ENCODE measurements around the gene REM1.
"Not testable (repeated sequence)": the region's sequence is repeated elsewhere in the genome, so short reads cannot be mapped to it uniquely, and the experiment has no call there.

Gene REM1, protein sequence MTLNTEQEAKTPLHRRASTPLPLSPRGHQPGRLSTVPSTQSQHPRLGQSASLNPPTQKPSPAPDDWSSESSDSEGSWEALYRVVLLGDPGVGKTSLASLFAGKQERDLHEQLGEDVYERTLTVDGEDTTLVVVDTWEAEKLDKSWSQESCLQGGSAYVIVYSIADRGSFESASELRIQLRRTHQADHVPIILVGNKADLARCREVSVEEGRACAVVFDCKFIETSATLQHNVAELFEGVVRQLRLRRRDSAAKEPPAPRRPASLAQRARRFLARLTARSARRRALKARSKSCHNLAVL

DNA sequence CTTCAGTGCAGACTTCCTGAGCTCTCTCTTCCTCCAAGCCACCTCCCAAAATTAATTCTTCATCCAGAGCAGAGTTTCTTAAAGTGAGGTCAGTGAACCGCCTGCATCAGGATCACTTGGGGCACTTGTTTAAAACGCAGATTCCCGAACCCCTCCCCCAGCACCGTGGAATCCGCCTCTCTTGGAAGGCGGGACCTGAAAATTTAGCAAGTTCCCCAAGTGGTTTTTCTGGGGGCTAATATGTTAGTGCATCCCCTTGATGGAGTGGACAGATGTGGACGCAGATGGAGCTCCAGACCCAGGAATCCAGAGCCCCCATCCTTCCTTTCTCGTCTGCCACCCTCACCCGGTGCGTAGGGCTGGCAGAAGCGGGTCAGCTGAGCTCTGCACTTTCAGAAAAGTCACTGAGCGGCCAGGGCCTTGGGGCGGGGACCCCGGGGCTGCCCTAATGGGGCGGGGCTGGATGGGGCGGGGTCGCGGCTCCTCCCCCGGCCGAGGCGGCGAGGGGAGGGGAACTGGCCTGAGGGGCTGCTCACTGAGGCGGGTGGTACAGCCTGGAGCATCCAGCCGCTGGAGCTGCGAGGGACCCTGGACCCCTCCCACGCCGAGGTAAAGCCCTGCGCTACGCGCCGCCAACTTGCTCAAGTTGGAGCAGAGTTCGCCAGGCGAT, at the start of gene REM1, which contains the start of gene DEFB124:
Gene REM1, plus strand, starts transcription at position 531 of the 670 bp plus-strand sequence. CDS start 1,158 bp downstream, outside the sequence.
Gene DEFB124, minus strand, starts transcription at position 370 of the 670 bp plus-strand sequence. CDS start 2,114 bp downstream, outside the sequence.
- DNase-seq: no peak

GRCh38 chr20:31425797-31426196, 49.3 kb upstream of the REM1 start:
- DNase-seq: no peak

DNA sequence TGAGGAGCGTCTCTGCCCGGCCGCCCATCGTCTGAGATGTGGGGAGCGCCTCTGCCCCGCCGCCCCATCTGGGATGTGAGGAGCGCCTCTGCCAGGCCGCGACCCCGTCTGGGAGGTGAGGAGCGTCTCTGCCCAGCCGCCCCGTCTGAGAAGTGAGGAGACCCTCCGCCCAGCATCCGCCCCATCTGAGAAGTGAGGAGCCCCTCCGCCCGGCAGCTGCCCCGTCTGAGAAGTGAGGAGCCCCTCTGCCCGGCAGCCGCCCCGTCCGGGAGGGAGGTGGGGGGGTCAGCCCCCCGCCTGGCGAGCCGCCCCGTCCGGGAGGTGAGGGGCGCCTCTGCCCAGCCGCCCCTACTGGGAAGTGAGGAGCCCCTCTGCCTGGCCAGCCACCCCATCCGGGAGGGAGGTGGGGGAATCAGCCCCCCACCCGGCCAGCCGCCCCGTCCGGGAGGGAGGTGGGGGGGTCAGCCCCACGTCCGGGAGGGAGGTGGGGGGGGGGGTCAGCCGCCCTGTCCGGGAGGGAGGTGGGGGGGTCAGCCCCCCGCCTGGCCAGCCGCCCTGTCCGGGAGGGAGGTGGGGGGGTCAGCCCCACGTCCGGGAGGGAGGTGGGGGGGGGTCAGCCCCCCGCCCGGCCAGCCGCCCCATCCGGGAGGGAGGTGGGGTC, 48.1 kb upstream of the REM1 start:
- DNase-seq: not testable (repeated sequence)

DNA sequence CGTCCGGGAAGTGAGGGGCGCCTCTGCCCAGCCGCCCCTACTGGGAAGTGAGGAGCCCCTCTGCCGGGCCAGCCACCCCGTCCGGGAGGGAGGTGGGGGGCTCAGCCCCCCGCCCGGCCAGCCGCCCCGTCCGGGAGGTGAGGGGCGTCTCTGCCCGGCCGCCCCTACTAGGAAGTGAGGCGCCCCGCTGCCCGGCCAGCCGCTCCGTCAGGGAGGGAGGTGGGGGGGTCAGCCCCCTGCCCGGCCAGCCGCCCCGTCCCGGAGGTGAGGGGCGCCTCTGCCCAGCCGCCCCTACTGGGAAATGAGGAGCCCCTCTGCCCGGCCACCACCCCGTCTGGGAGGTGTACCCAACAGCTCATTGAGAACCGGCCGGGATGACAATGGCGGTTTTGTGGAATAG, 47.5 kb upstream of the REM1 start:
- not testable (repeated sequence) for DNase-seq

DNA sequence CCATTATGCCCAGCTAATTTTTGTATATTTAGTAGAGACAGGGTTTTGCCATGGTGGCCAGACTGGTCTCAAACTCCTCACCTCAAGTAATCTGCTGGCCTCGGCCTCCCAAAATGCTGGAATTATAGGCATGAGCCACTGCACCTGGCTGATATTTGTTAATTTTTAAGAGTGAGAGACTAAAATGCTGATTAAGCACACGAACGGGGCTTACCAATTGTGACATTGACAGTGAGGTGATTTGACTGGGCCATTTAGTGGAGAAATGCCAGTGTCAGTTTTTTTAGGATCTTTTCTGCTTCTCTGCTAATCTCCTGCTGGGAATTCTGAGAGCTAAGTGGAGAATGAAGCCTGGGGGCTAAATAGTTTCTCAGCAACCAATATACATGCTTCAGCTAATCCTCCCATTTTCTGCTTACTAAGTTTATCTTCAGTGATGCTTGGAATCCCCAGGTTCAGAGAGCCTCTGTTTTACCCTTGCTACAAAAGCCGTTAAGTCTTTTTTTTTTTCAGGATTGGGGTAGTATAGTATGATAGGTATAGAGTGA, 44.4 kb upstream of the REM1 start:
- no peak for DNase-seq

DNA sequence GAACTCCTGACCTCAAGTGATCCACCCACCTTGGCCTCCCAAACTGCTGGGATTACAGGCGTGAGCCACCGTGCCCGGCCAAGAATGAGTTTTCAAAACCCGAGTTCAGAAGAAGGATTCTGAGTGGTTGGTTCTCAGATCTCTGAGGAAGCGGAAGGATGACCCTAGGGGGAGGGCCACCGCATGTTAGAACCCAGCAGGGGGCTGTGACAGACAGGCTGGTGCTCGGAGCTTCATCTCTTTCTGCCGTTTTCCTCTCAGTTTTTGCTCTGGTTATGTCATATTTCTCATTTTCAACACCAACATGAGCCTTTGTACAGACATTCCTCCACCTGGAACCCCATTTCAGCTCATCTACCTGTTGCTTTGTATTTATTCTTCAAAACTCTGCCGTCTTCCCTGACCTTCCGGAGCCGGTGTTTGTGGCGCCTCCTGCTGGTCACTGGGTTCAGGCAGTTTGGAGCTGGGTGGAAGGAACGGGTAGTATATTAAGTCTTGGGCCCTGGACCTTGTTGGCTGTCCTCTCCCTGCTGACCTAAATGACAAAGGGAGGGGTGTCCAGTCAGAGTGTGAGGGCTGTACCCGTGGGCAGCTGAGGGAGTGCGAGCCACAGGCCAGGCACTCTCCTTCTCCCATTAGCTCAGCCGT, 35.0 kb upstream of the REM1 start, which contains the start of gene DEFB123:
Gene DEFB123, plus strand, starts transcription at position 621 of the 648 bp plus-strand sequence. CDS start 67 bp downstream, outside the sequence.
- no peak for DNase-seq

- DNase-seq: no peak
These were observed 28.8 kb upstream of the REM1 start for GRCh38 chr20:31446084-31446819.

DNA sequence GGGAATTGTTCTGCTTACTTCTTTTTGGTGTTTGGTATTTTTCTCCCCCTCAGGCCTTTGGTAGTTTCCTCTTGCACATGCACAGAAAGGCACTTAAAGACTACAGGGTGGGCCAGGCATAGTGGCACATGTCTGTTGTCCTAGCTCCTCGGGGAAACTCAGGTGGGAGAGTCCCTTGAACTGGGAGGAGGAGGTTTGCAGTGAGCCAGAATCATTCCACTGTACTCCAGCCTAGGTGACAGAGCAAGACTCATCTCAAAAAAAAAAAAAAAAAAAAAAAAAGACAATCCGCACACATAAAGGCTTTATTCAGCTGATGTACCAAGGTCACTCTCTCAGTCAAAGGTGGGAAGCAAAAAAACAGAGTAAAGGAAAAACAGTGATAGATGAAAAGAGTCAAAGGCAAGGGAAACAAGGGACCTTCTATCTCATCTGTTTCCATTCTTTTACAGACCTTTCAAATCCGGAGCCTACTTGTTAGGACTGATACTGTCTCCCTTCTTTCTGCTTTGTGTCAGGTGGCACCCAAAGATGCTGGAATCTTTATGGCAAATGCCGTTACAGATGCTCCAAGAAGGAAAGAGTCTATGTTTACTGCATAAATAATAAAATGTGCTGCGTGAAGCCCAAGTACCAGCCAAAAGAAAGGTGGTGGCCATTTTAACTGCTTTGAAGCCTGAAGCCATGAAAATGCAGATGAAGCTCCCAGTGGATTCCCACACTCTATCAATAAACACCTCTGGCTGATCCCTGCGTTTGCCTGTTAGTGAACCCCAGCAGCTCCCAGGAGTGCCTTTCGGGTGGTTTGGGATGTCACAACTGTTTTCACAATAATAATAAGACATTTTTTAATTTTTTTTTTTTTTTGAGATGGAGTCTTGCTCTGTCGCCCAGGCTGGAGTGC, 25.3 kb upstream of the REM1 start:
- DNase-seq: no peak

GRCh38 chr20:31452575-31452974, 22.5 kb upstream of the REM1 start:
- DNase-seq: no peak

- DNase-seq: no peak
These were observed 20.7 kb upstream of the REM1 start for GRCh38 chr20:31454361-31454760.

GRCh38 chr20:31470946-31471345, 4.1 kb upstream of the REM1 start:
- DNase-seq: not testable (repeated sequence)

DNA sequence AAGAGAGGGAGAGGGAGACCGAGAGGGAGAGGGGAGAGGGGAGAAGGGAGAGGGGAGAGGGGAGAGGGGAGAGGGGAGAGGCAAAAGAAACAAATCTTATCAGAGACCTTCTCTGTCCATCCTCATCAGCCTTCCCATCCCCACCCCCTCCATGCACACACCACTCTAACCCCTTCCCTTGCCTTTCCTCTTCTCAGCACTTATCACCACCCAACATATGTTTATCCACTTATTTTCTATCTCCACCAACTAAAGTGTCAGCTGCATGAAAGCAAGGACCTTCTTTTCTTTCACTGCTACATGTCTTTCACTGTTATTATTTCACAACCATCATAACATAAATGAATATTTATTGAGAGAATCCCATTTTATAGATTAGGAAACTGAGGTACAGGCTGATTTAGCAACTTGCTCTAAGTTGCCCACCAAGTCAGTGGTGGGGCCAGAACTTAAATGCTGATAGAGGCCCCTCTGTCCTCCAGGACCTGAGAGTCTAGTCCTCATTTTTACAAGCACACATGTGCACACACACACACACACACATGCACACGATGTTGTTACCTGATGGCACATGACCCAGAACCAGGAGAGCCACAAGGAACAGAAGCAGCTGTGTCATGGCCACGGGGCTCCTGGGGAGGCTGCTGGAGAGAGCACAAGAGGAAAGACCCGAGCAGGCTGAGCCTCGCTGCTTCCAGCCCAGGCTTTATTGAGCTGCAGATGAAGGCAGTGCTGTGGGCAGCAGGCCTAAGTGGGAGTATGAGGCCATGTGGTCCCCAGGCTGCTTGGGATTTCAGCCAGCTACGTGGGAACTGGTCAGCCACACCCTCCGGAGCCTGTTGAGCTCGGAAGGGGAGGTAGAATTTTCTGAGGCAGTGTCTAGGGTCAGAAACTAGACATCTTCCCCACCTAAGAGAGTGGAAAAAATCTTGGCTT, 2.4 kb upstream of the REM1 start:
- no peak for DNase-seq

DNA sequence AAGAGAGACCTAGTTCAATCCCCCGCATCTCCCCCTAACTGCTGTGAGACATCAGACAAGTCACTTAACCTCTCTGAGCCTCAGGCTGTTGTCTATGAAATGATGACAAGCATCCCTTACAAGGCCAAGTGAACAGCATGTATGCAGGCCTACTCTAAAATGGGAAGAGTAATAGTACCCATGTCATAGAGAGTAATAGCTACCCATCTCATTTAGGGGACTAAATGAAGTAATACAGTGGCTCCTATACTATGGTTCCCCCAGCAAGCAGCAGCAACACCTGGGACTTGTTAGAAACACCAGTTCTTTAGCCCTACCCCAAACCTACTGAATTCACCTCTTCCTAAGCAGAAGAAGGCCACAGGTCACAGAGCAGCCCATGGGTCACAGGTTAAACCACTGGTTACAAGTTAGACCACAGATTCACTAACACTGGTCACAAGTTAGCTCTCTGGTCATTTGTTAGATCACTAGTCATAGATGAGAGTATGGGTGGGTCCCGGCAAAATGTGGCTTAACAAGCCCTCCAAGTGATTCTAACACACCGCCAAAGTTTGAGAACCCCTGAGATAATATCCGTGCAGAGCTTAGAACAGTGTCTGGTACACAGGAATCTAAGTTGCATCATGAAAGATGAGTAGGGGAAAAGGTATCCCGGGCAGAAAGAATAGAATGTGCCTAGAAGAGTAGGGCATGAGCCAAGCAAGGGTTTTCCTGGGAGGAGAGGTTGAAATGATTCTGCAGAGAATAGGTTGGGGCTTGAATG, 1.6 kb upstream of the REM1 start:
- DNase-seq: no peak

- no peak for DNase-seq
These were observed 1.0 kb upstream of the REM1 start for GRCh38 chr20:31474097-31474436.

DNA sequence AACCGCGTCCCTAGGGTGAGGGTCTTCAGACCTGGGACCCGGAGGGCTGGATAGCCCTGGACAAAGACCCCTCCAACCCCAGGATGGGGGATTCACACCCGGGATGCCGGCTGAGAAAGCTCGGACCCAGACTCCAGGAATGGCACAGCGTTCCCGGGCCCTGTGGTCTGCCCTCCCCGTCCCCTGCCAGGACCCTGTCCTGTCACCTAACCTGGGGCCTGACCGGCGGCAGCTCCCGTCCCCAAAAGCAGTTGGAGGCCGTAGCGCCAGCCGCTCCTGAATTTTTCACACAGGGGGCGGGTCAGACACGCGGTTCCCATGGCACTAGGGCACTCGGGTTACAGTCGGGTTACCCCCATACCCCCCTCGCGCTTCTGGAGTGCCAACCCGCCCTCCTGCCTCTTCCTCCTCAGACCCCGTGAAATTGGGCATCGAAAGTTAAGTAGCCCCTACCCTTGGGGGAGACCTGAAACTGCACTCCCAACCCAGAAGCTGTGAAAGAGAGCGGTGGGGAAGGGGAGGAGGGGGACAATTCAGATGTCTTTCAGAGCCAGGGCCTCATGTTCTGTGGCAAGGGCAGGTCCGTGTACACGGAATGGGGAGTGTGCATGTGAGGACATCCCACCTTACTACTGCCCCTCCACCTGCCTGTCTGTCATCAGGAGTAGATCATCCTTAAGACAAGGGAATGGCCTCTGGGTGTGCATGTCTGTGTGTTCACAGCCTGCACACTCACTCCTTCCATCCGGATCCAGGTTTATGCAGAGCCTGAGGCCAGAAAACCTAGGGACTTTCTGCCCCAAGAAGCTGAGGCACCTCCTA, 595 bp downstream of the REM1 start:
- DNase-seq: no peak

DNA sequence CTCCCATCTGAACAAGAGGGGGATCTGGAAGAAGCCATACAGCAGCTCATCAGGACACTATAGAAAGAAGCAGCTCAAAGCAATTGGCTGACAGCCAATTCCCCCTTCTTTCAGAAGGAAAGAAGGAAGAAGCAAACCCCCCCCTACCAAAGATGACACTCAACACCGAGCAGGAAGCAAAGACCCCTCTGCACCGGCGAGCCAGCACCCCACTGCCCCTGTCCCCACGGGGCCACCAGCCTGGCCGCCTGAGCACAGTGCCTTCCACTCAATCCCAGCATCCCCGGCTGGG, 1.2 kb downstream of the REM1 start:
- DNase-seq: no peak

DNA sequence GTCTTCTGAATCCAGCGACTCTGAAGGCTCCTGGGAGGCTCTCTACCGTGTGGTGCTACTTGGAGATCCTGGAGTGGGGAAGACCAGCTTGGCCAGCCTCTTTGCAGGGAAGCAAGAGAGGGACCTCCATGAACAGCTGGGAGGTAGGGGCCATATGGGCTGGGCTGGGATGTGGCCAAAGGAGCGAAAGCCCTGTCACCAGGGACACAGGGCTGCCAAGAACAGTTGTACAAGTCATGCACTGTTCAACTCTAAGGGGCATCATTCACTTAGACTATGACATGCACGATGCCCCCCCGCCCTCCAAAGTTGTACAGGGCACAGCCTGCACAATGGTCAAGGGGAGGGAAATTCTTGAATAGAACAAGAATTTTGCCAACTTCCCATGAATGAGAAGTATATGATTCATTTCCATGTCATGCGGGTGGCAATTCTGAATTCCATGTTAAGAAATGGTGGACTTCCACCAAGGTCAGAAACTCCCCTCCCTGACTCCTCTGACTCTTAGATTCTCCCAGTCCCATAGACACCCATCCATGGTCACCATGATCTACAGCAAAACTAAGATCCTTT, 1.6 kb downstream of the REM1 start:
- DNase-seq: no peak

DNA sequence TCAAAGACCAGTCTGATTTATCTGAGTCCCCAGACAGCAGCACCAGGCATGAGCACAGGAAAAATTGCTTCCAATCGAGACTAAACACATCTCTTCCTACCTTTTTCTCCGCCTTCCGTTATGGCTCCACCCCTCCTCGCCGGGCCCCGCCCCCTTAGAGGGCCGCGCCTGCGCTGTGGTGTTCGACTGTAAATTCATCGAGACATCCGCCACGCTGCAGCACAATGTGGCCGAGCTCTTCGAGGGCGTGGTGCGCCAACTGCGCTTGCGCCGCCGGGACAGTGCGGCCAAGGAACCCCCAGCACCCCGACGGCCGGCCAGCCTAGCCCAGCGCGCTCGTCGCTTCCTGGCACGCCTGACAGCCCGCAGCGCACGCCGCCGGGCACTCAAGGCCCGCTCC, 8.9 kb downstream of the REM1 start:
- no peak for DNase-seq

Measured in activated CD4-positive, alpha-beta T cell treated with anti-CD3 and anti-CD28 coated beads for 1 hour (primary cell).